ENCODE results near the gene SPTBN5.

SPTBN5 gene

DNA sequence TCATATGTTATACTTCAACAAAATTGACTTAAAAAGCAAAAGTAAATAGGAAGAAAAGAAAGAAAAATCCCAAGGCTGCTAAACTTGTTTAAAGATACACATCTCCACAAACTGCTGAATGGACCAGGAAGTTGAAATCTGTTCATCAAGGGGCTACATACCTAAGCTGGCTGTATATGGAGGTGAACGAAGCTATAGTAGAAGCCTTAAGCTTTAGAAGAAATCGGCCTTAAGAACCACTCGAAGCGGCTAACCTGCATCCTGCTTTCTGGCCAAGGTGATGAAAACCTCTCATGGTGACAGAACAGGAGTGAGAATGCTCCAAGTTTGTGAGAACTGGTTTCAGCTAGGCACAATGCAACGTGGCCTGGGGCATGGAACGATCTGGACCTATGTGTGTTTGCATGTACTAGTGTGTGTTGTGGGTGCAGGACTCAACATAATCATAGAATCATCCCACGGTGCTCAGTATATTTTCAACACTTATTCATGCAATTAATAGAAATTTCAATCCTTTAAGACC lies 31.3 kb upstream of the SPTBN5 start:
- DNase-seq, result no peak

DNA sequence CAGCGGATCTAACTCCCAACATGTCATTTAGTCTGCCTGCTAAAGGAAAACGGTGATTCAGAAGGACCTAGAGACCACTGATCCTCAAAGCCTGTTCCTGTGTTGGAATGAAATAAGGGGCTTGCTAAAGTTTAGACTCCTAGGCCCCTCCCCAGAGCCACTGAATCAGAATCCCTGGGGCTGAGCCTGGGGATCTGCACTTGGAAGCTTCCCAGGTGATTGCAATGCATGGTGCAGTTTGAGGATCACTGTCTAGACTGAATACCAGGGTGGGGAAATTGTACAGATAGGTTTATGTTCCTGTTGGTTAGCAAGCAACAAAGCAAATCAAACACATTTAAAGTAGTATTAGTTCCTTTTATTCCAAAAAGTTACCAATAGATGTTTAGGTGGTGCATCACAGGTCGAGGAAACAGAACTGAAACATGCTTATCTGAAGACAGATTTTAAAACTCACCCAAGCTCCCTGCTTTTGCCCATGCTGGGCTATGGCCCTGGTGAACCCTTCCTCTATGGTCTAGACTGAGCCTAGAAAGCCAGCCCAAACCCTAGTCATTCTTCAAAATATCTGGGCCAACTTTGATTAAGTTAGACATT lies 29.6 kb upstream of the SPTBN5 start:
- no peak for DNase-seq

DNA sequence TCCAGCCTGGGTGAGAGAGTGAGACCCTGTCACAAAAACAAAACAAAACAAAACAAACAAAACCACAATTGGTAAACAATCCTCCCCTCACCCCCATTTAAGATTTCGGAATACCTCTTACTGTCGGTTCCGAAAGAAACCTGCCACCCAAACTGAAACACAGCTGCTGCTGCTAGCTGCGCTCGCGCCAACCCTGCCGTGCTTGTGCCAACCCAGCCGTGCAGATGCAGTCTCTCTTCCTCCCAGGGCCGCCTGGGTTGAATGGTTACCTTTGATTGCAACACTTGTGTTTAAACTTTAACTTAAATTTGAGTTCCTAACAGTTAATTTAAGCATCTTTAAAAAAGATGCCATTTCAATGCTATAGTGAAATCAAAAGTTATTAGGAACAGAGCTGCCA lies 28.5 kb upstream of the SPTBN5 start:
- no peak for DNase-seq

DNA sequence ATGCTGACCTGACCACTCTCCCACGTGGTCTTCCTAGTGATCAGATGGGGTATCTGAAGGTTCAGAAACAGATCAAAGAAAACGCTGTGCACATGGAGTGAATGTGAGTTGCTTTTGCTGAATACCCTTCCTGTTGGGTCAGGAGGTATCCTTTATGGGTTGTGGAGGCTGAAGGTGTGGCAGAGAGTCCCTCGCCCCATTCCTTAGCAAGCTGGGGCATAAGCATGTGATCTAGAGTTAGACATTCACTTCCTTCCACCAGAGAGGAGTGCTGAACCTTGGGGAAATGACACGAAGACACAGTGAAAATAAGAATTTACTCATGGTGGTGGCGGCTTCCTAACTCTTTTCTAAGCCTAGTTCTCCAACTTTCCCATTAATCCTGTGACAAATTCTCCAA lies 27.8 kb upstream of the SPTBN5 start:
- no peak for DNase-seq

DNA sequence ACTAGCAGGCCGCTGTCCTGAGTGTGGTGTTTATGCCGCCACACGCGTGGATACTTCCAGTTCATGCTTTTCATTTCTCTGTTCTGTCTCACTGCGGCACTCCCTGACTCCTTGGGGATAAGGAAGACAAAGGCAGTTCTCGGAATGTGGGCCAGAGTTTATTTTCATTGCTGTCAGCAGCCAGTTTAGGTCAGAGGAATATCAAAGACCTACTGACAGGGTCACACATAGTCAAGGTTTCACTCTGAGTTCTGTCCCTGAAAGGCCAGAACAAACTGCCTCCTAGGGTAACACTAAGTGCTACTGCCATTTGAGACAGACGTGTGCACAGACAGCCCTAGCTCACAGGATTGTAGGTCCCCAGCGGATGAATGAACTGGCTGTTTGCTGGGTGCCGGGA lies 27.3 kb upstream of the SPTBN5 start:
- DNase-seq, result no peak

DNA sequence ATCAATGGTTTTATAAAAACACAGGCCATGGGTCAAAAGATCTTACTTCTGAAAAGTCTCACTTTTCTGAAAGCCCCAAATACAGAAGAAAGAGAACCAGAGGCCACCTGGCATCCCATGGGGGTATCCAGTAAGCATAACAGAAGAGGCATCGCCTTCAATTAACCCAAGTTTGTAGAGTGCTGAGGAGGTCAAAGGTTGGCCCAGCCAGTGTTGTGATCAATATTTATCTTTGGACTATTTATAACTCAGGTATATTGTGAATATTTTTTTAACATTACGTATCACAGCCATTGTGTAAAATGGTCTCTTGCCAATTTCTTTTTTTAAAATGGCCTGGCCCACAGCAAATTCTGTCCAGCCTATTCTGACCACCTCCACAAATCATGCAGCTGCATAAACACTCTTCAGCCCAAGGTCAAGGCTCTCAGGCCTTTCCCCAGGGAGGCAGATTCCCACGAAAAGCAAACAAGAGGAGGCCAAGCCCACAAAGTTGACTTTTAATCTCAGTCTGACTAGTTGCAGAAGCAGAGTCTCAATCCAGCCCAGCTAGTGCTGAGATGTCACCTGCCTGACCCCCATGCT lies 26.2 kb upstream of the SPTBN5 start:
- DNase-seq, result no peak

DNA sequence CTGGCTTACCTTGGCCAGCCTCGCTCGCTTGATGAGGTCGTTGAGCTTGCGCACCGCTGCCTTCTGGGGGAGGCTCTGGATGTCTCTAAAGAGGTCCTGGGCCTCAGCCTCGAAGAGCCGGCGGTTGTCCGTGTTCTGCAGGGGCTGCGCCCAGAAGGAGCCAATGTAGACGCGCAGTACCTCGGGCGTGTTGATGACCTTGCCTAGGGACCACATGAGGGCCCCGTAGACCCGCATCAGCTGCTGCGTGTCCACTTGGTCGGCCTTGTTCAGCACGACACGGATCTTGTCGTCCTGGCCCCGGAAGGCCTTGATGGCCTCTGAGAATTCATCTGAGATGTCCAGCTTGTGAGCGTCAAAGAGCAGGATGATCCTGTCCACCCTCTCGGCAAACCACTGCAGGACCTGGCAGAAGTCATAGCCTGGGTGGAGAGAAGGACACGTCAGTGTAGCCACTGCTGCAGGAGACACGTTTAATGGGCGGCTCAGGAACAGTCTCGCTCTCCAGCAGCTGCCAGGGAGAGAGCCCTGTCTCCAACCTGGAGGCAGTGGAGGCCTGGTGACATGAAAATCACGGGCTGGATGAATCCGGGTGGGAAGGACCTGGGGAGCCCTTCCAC lies 25.5 kb upstream of the SPTBN5 start:
- DNase-seq, result no peak

DNA sequence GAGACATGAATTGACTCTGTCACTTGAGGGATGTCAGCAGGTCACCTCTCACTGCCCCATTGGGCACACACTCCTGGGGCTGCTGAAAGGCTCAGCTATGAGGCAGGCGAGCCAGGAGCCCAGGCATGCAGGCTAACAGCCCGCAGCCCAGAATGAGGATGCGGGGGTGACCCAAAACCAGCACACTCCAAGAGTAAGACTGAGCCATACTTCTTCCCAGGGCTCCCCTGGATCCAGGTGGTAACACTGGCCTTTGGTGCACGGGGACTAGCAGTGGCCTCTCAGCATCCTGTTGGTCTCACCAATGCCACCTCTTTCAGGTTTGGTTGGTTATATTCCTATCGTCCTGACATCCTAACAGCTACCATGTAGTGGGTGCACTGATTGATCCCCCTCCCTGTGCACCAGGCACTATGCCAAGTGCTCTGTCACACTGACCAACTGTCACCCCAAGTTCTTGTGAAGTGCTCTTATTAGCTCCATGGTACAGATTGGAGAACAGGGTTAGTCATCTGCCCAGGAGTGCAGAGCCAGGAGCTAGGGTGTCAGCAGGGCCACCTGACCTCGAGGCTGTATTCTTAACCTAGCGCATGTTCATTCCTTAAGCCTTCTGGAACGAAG lies 24.8 kb upstream of the SPTBN5 start:
- DNase-seq, result no peak

DNA sequence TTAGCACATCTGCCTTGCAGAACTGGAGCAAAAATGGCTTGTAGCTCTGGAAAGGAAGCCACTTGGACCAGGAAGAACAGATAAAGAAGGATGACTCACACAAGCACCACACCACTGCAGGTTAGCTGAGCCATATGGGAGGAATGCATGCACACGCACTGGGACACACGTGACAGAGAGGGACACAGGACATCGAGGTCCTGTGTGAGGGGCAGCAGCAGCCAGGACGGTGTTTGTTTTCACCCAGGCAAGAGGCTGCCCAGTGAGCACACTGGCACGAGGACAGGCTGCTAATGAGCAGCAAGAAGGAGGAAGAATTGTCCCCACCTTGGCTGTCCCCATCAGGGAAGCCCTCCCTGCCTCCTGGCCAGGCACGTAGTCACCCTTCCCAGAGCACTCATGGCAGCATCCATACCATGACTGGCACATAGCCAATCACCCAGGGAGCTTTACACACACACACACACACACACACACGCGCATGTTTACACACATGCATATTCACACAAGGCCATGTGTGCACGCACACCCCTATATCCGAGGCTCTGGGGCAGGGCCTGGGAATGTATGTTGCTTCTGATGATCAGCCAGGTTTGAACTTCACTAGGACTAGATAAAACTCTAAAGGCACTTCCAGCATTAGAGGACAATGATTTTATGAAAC lies 24.0 kb upstream of the SPTBN5 start:
- peak; percentile 24 for DNase-seq

DNA sequence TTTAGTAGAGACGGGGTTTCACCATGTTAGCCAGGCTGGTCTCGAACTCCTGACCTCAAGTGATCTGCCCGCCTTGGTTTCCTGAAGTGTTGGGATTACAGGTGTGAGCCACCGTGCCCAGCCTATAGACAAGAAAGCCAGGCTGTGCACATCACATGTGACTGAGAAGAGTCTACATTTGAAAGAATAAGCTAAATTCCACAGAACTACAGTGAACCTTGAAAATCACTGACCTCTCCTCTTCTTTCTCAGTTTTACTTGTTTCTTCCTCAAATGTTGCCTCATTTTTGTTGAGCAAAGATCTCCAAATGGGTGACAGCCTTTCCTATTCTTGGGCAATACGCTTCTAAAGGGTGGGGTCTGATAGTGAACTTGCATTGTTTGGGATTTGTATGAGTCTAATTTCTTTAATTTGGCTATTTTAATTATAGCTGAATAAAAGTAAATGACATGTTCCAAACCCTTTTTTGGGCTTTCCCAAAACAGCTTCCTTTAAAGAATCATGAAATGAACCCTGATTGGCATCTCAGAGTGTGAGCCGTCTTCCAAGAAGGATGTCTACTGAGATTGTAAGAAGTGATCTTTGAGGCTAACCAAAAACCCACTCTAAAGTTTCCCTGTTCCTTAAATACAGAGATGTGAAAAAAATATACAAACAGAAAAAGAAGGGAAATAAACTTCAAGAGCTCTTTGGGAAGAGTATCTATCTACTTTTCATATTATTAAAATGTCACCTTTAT lies 21.6 kb upstream of the SPTBN5 start:
- DNase-seq, result no peak

DNA sequence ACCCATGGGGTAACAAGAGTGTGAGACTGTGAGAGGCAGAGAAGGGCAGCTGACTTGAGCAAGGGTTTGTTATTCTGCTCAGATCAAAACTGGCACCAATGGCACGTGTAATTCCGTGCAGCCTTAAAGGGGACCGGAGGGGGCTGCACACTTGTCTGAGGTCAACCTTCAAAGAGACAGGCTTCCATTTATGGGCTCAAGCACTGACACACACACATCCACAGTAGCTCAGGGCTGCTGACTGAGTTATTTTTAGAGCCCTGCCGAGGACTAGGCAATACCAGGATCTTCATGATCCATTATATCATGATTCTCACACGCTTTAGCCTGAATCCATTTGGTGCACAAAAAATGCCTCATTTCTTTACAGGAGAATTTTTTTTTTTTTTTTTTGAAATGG lies 20.6 kb upstream of the SPTBN5 start:
- DNase-seq, result no peak

DNA sequence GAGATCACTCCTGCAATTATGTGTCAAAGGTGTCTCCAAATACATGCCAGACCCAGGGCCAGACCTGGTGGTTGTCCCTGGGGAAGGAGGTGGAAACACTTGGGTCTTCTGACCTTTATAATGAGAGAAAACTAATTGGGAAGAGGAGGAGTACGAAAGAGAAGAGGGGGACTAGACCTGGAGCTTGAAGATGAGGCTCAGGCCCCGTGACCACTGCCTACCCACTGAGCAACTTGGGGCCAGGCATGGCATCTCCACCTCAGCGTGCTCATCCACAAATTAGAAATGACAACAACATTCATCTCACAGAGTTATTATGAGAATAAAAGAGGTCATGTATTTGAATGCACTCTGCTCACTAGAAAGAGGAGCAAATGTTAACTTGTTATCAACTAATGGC lies 19.4 kb upstream of the SPTBN5 start:
- DNase-seq, result no peak

DNA sequence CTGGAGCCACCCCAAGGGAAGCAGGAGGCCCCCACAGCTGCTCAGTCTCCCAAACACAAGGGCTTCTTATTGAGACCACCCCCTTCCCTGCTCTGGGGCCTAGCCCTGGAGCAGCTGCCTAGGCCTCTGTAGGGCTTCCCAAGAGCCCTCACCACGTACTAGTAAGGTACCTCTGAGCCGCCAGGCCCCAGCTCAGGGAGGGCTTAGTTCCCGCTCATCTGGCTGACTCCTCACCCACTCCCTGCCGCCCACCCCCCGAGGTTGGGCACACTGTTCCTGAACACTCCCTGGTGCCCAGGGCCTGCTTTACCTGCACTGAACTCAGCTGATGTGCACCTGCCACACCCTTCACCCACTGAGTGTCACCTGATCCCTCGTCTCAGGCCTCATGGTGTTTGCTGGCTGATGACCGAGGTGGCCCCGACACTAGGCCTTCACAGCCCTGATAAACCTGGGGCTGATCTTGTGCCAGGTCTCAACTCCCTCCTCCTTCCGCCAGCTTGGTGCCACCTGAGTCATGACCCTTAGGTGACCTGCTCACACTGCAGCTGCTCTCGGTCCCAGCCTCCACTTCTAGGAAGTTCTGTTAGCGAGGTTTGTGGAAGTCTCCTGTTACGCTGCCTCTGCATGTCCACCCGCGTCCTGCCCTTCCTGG lies 18.0 kb upstream of the SPTBN5 start:
- no peak for DNase-seq

DNA sequence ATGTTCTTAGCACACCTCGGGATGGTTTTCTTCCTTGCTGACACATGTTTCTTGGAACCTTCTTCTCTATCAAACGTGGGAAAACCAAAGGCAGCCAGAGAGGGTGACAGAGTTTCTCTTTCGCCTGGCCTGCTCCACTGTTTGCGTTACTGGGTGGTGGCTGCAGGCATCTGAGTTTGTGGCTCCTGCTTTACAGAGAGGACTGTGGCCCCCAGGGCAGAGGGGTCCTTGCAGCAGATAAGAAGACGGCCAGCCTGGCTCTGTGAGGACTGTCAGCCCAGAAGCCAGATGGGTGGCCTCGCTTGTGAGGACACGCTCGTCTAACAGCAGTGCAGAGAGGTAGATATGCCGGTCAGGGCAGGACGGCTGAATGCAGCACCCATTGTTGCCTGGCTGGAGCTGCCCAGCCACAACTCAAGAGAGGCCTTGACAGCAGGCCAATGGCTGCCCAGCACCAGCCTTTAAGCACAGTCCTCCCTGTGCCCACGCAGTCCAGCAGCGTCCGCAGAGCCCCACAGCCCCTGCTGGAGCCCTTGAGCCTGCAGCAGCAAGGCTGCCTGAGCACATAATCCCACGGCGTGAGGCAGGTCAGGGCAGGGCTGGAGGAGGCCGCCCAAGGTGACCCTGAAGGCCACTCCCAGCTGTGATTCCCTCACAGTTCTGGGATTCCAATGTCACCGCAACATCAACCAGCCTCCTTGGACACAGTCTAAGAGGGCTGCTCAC lies 15.0 kb upstream of the SPTBN5 start:
- no peak for DNase-seq

DNA sequence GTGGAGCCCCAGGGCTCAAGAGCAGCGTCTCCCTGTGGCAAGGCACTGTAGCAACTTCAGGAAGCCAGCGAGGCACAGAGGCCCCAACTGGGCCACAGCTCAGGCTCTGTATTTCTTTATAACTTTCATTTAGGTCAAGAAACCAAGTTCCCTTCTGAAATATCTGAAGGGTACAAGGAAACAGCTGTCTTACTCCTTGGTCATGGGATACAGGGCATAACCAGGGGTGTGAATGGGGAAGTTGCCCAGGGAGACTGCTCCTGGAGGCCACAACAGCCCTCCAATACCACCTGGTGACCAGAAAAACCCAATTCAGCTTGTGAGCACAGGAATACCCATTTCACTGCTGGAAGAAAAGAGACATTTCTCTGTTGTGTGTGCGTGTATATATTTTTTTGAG lies 13.3 kb upstream of the SPTBN5 start:
- no peak for DNase-seq

DNA sequence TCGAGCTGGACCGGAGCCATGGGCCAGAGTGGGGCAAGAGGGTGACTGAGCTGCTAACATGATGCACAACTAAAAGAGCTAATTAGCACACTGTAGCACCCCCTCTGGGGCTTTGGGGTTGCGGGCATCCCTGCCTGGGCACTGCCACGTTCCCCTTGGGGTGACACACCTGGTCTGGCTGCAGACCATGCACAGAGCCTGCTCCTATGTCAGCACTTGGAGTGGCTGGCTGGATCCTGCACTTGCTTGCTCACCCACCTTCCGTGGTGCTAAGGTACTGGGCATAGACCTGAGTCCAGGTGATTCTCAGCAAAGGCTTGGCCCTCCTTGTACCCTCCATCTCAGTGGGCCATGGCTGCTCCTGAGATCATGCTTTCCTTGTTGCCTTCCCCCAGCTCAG lies 12.8 kb upstream of the SPTBN5 start:
- DNase-seq, result no peak

DNA sequence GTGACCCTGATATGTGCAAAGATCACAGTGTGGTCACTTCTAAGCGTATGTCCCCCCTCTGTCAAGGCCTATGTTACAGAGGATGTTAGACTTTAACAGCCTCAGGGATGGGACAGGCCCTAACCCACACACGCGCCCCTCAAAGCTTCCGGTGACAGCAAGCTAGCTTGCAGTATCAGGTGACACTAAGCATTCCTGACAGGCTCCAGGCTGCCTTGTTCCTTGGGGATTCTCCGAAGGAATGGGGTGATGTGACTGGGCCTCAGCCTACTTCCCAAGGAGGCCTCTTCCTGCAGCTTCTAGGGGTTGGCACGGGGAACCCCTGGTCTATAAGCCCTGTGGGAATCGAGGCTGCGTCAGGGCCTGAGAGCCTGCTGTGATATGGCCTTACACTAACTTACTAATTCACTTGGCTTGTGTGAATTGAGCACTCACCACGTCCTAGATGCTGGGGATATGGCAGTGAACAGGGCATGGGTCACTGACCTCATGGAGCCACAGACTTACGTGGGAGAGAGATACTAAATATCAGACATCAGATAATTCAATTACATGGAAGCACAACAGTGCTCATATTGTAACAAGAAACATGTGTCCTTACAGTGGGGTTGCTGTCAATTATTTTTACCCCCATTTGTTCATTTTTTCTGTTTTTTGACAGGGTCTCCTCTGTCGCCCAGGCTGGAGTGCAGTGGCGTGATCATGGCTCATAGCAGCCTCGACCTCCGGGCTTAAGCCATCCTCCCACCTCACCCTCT lies 11.4 kb upstream of the SPTBN5 start:
- DNase-seq, result no peak

DNA sequence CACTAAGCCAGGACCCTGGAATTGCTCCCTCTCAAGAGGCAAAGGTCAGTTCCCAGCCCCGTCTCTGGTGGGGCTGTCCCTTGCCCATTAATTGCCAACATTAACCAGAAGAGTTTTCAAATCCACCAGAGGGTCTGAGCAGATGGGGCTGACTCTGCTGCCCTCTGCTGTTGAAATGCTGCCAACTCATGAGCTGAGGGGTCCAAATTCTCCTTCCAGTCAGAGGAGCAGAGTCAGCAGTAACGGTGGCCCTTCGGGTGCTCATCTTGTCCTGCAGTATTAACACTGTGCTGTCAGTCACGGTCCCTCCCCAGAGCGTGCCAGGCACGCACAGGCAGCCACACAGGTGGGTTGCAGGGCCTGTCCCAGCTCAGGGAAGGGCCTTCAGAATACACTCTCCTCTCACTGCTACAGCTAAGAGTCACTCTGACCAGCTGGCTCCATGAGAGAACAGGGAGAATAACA lies 10.7 kb upstream of the SPTBN5 start:
- peak; percentile 78 for DNase-seq

DNA sequence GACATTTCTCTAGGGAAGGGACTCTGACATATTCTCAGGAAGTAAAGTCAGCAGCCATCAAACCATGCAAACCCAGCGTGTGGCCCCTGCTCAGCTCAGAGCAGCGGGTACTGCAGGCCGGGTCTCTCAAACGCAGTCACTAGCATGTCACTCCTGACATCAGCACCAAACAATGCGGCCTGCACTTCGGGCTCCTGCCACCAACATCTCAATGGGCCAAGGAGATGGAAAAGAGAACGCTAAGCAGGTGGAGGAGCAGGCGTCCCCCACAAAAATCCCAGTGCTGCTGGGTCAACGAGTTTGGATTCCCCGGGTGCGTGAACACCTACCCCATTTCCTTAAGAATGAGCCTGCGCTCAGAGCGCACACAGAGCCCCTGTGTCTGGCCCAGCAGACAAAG lies 9.9 kb upstream of the SPTBN5 start:
- DNase-seq, result no peak

DNA sequence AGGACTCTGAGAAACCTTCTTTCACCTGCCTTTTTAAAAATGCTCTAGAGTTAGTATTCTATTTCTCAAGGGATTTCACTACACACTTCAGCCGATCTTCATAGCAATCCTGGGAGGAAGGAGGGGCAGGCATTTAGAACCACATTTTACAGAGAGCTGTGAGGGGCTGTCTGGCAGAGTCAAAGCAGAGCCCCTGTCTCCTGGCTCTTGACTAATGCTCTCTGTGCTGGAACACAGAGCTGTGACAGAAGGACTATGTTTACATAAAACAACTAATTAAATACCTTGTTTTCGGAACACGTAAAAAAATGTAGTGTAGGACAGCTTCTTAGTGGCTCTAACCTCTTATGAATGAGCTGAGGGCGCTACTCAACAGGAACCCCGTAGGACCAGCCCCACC lies 7.6 kb upstream of the SPTBN5 start:
- DNase-seq, result no peak

All from OCI-M1 (cell line).